ENCODE results near the gene NOL8. TPM values are rescaled to one million over a fixed set of nuclear protein-coding genes. Genes with fewer than 3 reads are reported as not detected.

The NOL8 gene
- total RNA-seq, 1 experiment from 2014 or later, result 32.2 TPM

DNA sequence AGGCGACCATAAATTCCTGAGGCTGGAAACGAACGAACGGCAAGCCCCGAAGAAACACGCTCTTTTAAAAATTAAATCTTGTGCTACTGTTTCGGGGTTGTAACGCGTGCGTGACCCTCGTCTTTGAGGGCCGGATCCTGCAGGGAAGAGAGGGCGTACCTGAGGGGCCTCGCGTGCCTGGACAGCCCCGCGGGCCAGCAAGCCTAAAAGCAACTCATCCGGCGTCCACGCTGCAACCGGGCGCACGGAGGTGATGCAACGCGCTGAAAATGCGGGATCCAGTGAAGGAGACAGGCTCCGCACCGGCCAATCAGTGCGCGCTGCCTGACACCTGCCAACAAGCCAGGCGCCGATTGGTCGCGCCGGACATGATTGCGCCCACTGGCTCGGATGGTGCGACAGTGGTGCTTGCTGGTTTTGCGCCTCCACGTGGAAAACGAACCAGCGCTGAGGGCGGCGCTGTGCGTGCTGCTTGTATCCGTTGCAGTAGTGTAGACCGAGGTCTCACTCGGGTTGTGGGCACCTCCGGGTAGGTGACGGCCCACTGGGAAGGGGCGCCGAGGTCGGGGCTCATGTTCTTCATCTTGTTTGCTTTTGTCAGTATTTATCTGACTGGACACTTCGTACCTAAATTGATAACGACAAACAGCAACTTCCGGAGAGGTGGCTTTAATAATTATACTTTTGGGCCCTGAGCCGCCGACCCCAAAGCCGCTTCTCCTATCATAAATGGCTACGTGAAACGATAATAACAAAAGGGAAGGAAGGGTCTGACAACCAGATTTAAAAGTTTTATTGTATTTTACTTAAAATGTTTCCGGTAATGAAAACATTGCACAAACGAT lies 31.5 kb downstream of the NOL8 start, which contains the start of gene IARS1 (continued):
- TF ChIP-seq, protein P1, sequence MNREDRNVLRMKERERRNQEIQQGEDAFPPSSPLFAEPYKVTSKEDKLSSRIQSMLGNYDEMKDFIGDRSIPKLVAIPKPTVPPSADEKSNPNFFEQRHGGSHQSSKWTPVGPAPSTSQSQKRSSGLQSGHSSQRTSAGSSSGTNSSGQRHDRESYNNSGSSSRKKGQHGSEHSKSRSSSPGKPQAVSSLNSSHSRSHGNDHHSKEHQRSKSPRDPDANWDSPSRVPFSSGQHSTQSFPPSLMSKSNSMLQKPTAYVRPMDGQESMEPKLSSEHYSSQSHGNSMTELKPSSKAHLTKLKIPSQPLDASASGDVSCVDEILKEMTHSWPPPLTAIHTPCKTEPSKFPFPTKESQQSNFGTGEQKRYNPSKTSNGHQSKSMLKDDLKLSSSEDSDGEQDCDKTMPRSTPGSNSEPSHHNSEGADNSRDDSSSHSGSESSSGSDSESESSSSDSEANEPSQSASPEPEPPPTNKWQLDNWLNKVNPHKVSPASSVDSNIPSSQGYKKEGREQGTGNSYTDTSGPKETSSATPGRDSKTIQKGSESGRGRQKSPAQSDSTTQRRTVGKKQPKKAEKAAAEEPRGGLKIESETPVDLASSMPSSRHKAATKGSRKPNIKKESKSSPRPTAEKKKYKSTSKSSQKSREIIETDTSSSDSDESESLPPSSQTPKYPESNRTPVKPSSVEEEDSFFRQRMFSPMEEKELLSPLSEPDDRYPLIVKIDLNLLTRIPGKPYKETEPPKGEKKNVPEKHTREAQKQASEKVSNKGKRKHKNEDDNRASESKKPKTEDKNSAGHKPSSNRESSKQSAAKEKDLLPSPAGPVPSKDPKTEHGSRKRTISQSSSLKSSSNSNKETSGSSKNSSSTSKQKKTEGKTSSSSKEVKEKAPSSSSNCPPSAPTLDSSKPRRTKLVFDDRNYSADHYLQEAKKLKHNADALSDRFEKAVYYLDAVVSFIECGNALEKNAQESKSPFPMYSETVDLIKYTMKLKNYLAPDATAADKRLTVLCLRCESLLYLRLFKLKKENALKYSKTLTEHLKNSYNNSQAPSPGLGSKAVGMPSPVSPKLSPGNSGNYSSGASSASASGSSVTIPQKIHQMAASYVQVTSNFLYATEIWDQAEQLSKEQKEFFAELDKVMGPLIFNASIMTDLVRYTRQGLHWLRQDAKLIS (CRISPR knock-in tag; IDR thresholded peaks at IDR 0.05; ENCODE audit: borderline replicate concordance), result no peak; the same call in 1 of the 2 replicates
- TF ChIP-seq, protein P2, sequence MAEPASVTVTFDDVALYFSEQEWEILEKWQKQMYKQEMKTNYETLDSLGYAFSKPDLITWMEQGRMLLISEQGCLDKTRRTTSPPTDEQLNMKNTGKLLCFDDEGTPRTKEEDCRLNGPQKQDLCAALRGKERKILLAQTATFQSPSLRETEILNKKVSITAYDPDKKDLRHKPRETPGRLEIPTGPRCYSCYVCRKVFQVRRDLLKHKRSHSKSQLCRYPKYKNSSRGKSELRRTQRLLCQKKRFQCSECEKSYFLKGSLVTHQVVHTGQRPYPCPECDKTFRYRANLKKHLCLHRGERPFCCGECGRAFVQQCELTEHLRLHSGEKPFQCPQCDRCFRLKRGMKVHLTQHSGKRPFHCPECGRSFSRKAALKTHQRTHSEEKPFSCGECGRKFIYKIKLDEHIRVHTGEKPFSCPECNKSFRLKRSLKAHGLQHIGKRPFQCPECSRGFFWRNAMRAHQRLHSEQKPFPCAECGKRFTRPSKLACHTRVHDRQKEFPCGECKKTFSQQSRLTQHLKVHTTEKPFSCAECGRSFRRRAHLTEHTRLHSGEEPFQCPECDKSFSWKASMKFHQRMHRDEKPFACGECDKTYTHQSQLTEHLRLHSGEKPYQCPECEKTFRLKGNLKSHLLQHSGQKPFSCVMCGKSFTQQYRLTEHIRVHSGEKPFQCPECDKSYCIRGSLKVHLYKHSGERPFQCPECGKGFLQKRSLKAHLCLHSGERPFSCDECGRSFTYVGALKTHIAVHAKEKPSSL (CRISPR knock-in tag; conservative IDR thresholded peaks at IDR 0.05), result no peak
- TF ChIP-seq CREB1 (CRISPR knock-in tag; IDR thresholded peaks at IDR 0.05) (peak; percentile 20; the same call in 1 of the 2 replicates), USF1 (CRISPR knock-in tag; IDR thresholded peaks at IDR 0.05) (peak; percentile 76), ZNF396 (CRISPR knock-in tag; IDR thresholded peaks at IDR 0.05; ENCODE audit: borderline replicate concordance) (no peak), ZNF219 (CRISPR knock-in tag; IDR thresholded peaks at IDR 0.05; ENCODE audit: borderline replicate concordance) (no peak), RORB (CRISPR knock-in tag; IDR thresholded peaks at IDR 0.05) (no peak), FOXP1 (CRISPR knock-in tag; IDR thresholded peaks at IDR 0.05; ENCODE audit: borderline replicate concordance) (peak; percentile 89), TEAD1 (CRISPR knock-in tag; IDR thresholded peaks at IDR 0.05) (peak; percentile 74), MXD4 (CRISPR knock-in tag; IDR thresholded peaks at IDR 0.05; ENCODE audit: borderline replicate concordance) (no peak), GRHL2 (CRISPR knock-in tag; IDR thresholded peaks at IDR 0.05; ENCODE audit: insufficient replicate concordance, severe bottlenecking) (no peak), ZNF416 (CRISPR knock-in tag; IDR thresholded peaks at IDR 0.05) (no peak), HMGXB4 (CRISPR knock-in tag; IDR thresholded peaks at IDR 0.05) (peak; percentile 76), ATF3 (CRISPR knock-in tag; conservative IDR thresholded peaks at IDR 0.05) (peak; percentile 96), STAT6 (CRISPR knock-in tag; conservative IDR thresholded peaks at IDR 0.05; ENCODE audit: low read depth) (no peak), CTCF (IDR thresholded peaks at IDR 0.05) (no peak), SMAD4 (CRISPR knock-in tag; IDR thresholded peaks at IDR 0.05) (no peak), JUN (CRISPR knock-in tag; IDR thresholded peaks at IDR 0.05) (peak; percentile 40; the same call in 1 of the 2 replicates)
- TF ChIP-seq, protein P3, sequence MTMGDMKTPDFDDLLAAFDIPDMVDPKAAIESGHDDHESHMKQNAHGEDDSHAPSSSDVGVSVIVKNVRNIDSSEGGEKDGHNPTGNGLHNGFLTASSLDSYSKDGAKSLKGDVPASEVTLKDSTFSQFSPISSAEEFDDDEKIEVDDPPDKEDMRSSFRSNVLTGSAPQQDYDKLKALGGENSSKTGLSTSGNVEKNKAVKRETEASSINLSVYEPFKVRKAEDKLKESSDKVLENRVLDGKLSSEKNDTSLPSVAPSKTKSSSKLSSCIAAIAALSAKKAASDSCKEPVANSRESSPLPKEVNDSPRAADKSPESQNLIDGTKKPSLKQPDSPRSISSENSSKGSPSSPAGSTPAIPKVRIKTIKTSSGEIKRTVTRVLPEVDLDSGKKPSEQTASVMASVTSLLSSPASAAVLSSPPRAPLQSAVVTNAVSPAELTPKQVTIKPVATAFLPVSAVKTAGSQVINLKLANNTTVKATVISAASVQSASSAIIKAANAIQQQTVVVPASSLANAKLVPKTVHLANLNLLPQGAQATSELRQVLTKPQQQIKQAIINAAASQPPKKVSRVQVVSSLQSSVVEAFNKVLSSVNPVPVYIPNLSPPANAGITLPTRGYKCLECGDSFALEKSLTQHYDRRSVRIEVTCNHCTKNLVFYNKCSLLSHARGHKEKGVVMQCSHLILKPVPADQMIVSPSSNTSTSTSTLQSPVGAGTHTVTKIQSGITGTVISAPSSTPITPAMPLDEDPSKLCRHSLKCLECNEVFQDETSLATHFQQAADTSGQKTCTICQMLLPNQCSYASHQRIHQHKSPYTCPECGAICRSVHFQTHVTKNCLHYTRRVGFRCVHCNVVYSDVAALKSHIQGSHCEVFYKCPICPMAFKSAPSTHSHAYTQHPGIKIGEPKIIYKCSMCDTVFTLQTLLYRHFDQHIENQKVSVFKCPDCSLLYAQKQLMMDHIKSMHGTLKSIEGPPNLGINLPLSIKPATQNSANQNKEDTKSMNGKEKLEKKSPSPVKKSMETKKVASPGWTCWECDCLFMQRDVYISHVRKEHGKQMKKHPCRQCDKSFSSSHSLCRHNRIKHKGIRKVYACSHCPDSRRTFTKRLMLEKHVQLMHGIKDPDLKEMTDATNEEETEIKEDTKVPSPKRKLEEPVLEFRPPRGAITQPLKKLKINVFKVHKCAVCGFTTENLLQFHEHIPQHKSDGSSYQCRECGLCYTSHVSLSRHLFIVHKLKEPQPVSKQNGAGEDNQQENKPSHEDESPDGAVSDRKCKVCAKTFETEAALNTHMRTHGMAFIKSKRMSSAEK (CRISPR knock-in tag; IDR thresholded peaks at IDR 0.05; ENCODE audit: borderline replicate concordance), result no peak
